GDM1 (cell line): ENCODE data around the gene OR2V1.
"Not testable (repeated sequence)": the region's sequence is repeated elsewhere in the genome, so short reads cannot be mapped to it uniquely, and the experiment has no call there.

Source experiments
- DNase-seq: peaks from one replicate; lab custom pipeline; 2025; lab: John Stamatoyannopoulos, UW

Gene OR2V1

GRCh38 chr5:181127907-181128626 lies 2.9 kb downstream of the OR2V1 start:
- no peak for DNase-seq

GRCh38 chr5:181127456-181127855 lies 3.5 kb downstream of the OR2V1 start:
- DNase-seq: no peak

- DNase-seq: no peak
Observed at GRCh38 chr5:181126841-181127240, 4.1 kb downstream of the OR2V1 start.

DNA sequence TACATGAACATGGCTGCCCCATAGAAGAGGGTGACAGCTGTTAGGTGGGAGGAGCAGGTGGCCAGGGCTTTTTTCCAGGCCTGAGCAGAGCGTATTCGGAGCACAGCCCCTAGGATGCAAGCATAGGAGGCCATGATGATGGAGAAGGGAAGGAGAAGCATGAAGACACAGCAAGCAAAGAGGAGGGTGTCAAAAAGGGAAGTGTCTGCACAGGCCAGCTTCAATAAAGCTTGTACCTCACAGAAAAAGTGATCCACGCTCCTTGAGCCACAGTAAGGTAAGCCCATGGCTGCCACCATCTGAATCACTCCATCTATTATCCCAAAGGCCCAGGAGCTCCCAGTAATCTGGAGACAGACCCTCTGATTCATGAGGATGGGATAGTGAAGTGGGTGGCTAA lies 6.4 kb downstream of the OR2V1 start:
- no peak for DNase-seq

- no peak for DNase-seq
Observed at GRCh38 chr5:181121675-181122561, 9.1 kb downstream of the OR2V1 start.

GRCh38 chr5:181120761-181121160 lies 10.2 kb downstream of the OR2V1 start:
- no peak for DNase-seq

DNA sequence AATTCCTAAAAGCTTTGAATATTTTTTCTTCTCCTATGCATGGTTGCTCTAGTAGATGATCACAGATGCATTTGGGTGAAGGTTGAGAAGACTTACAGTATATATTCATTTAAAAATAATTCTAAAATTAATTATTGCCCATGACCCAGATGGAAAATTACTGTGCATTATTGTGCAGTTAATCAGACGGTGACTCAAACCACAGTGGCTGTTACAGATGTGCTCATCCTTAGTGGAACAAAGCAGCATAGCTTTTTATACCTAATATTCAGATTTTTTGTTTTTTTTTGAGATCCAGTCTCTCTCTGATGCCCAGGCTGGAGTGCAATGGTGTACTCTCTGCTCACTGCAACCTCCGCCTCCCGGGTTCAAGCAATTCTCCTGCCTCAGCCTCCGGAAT lies 10.7 kb downstream of the OR2V1 start:
- DNase-seq: no peak

- no peak for DNase-seq
Observed at GRCh38 chr5:181119105-181119504, 11.9 kb downstream of the OR2V1 start.

DNA sequence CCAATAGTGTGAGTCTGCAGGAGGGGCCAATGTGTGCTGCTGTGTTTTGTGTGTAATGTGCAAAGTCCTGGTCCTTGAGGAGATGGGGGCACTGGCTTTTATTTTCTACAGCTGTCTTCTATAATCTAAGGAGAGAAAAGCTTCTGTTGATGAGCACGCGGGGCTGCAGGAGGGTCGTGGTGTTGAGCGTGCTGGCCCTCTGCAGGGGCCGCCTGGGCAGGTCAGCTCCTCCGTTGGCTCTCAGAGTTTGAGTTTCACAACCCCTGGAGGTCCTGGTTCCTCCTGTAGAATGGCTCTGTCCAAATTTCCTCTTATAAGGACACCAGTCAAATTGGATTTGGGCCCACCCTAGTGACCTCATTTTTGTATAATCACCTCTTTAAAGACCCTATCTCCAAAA lies 12.6 kb downstream of the OR2V1 start:
- DNase-seq: no peak

DNA sequence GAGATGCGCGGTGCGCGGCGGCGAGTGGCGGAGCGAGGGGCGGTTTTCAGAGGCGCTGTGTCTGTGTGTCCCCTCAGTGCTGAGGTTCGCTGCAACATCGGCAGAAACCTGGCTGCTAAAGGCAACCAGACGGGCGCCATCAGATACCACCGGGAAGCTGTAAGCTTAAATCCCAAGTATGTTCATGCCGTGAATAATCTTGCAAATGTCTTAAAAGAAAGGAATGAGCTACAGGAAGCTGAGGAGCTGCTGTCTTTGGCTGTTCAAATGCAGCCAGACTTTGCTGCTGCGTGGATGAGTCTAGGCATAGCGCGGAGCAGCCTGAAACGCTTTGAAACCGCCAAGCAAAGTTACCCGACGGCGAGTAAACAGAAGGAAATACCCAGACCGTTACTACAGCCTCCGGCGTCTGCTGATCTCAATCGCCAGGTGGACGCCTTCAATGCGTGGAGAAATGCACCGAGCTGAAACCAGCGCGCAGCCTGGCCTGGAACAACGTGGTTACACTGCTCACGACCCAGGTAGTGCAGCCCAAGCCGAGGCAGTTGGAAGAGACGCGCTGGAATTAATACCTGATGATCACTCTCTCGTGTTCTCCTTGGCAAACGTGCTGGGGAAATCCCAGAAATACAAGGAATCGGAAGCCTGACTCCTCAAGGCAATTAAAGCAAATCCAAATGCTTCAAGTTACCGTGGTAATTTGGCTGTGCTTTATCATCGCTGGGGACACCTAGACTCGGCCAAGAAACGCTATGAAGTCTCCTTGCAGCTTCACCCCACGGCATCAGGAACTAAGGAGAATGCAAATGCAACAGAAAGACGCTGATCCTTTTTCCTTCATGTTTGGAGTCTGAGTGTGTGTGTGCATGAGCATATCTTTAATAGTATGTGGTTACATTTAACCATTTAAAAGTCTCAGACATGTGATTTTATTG lies 15.9 kb downstream of the OR2V1 start:
- no peak for DNase-seq

DNA sequence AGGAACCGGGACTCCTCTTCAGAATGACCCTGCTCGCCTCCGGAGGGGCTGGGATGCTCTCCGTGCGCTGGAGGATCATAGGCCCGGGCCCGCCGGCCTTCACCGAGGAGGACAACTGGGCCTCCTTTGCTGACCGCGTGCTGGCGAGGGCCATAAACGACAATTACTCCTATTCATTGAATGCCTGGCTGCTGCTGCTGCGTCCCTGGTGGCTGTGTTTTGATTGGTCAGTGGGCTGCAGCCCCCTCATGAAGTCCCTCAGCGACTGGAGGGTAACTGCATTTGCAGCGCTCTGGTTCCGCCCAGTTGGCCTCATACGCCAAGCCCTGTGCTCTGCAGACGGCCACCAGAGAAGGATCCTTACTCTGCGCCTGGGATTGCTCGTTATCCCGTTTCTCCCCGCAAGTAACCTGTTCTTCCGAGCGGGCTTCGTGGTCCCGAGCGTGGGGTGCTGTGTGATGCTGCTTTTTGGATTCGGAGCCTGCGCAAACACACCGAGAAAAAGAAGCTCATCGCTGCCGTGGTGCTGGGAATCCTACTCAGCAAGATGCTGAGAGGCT lies 16.6 kb downstream of the OR2V1 start:
- no peak for DNase-seq

DNA sequence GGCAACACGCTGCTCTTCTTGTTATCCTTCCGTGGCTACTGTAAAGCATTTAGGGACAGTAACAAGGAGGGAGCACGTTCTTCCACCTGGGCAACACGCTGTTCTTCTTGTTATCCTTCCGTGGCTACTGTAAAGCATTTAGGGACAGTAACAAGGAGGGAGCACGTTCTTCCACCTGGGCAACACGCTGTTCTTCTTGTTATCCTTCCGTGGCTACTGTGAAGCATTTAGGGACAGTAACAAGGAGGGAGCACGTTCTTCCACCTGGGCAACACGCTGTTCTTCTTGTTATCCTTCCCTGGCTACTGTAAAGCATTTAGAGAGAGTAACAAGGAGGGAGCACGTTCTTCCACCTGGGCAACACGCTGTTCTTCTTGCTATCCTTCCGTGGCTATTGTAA lies 17.4 kb downstream of the OR2V1 start:
- not testable (repeated sequence) for DNase-seq

DNA sequence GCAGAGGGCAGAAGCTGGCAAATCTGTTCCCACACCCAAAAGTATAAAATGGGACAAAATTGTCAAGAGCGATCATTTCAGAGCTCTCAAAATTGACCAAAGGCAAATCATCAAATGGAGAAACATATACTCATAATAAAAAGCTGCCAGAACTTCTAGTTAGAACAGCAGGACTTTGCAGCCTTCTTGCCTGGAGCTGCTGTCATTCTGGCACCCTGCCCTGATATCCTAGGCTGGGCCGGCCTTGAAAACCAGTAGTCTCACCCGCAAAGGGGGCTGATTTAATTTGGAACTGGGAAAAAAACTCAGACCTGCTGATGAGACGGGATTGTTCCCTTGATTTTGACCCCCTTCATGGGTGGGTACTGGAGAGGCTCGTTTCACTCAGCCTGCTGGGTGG lies 18.5 kb downstream of the OR2V1 start:
- DNase-seq: no peak

DNA sequence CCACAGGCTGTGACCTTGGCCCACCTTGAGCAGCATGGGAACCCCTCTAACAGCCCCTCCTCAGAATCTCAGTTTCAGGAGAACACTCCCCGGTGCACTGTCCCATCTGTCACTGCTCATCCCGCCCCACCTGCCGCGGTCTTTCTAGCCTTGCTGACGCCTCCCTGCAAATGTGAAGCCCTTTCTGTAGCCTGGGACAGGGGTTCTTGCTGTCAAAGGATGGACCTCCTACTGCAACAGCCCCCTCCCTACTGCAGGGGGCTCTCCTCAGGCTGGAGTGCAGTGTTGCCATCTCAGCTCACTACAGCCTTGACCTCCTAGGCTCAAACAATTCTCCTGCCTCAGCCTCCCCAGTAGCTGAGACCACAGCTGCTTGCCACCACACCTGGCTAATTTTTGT lies 20.0 kb downstream of the OR2V1 start:
- DNase-seq: no peak

DNA sequence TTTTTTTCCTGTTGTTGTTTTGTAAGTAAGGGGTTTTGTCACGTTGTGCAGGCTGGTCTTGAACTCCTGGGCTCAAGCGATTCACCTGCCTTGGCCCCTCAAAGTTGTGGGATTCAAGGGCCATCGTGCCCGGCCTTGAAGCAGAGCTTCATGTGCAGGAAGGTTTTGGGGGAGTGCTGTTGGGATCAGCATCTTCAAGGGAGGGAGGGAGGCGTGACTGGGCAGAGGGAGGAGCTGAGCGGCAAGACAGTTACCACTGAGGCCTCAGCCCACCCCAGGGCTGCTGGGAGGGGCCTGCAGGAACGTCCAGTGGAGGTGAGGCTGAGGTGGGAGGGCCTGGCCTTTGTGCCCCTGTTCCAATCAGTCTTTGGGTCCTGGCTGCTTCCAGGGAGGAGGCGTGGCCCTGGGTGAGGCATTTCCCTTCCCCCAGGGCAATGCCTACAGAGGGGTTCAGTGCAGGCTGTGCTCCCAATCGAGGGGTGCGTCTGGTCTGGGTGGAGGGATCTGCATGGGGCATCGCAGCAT lies 21.4 kb downstream of the OR2V1 start:
- no peak for DNase-seq

DNA sequence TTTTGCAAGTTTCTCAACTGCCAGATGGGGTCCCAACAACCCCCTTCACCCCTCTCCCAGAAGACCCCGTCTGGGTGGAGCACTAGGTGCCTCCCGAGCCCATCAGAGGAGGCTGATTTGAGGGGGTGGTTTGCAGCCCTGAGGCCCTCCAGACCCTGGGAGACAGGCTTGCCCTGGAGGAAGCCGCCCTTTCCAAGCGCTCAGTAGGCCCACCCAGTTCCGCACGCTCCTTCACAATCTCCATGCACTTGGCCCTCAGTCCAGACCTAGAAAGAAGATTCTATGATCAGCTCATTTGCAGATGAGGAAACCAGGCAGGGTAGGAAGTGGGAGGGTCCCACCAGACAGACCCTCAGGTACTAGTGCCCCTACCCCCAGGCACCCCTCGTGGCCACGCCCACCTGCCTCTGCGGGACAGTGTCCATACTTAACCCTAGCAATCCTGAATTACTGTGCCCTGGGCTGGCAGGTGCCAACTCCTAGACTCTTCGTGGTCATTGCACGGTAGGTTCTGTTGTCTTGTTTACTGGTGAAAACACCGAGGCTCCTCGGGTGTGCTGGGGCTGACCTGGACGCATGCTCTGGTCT lies 22.3 kb downstream of the OR2V1 start:
- DNase-seq: no peak

DNA sequence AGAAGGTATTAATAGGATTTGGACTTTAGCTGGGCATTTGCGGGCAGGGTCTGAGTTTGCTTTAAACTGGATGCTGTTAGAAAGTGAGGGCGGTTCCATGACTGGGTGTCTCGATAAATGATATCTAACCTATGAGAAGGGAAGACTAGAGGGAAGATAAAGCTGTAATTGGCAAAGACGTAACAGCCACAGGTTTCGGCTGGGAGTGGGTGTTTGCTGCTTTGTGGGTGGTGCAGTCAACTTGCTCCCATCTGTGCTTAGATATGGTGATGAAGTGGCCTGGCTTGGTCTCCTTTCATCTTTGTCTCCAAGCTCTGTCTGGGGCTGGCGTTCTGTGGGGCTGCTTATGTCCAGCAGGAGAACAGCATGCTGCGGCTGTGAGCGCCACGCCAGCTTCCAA lies 23.3 kb downstream of the OR2V1 start:
- DNase-seq: no peak

DNA sequence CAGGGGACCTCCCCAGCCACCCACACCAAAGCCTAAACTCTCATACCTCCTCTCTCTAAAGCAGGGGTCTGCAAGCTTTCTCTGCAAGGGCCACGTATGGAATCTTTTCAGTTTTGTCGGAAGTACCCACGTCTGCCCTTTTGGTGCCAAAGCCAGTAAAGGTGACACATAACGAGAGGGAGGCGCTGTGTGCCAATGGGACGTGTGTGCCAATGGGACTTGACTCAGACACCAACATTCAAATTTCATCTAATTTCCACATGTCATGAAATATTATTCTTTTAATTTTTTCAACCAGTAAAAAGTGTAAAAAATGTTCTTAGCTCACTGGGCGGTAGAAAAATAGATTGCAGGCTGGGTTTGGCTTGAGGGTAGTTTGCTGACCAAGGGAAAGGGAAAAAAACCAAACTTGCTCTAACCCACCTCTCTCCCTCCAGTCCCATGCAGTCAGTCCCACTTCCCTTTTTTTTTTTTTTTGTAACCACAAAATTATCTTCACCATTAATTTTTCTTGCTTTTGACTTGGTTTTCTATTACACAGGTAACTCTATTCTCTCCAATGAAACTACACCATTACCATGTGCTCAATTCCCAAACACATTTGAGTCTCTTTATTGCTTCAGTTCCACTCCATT lies 25.5 kb downstream of the OR2V1 start:
- DNase-seq: no peak

- not testable (repeated sequence) for DNase-seq
Observed at GRCh38 chr5:181104606-181105390, 26.2 kb downstream of the OR2V1 start.

DNA sequence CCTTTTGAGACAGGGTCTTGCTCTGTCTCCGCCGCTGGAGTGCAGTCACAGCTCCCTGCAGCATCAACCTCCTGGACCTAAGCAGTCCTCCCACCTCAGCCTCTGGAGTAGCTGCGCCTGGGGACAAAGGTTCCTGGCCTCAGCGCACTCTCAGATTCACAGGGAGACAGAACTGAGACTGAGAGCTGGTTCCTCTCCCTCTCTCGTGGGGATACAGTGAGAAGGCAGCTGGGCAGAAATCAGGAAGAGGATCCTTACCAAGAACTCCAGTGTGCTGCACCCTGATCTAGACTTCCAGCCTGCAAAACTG lies 26.8 kb downstream of the OR2V1 start:
- DNase-seq: not testable (repeated sequence)
